GM23338 (cell line): Measurements from ENCODE around the gene RAMP1.

Experiments
- CREB1 ChIP-seq: fragments of 250-450 bp; sonication (Bioruptor Pico); IDR thresholded peaks from 2 replicates; pipeline ENCODE4 v1.5.0; 2020; ENCODE audit warnings: low read depth, mild to moderate bottlenecking, moderate library complexity
- CTCF ChIP-seq, 2 experiments: fragments of 200-600 bp in 1 of 2; sonication (generic) in 1 of 2; conservative IDR thresholded peaks; 2 replicates each; pipeline versions ENCODE4 v1.5.1 to v1.6.1; 2016 to 2017; ENCODE audit warnings: antibody characterized with exemption in 2 of 2, low read depth in 2 of 2, mild to moderate bottlenecking in 2 of 2, moderate library complexity in 1 of 2
- ETS1 ChIP-seq: IDR thresholded peaks from 2 replicates; pipeline ENCODE4 v1.6.1; 2016; ENCODE audit warnings: antibody characterized with exemption
- EZH2 ChIP-seq: fragments of 200-600 bp; sonication (generic); IDR thresholded peaks from one replicate; pipeline ENCODE4 v1.8.0; 2017; ENCODE audit warnings: antibody characterized with exemption, mild to moderate bottlenecking, low read depth; ENCODE audit not compliant: unreplicated experiment
- EZH2phosphoT487 ChIP-seq: fragments of 200-600 bp; sonication (generic); IDR thresholded peaks from one replicate; pipeline ENCODE4 v1.8.1; 2018; ENCODE audit warnings: antibody characterized with exemption; ENCODE audit not compliant: unreplicated experiment
- POLR2AphosphoS5 ChIP-seq: IDR thresholded peaks from 2 replicates; pipeline ENCODE4 v1.6.1; 2016; ENCODE audit warnings: antibody characterized with exemption, low read depth
- REST ChIP-seq: IDR thresholded peaks from one replicate; pipeline ENCODE4 v1.6.1; 2018; ENCODE audit warnings: antibody characterized with exemption; ENCODE audit not compliant: unreplicated experiment
- ZNF114 ChIP-seq: fragments of 250-450 bp; sonication (Bioruptor Pico); IDR thresholded peaks from 2 replicates; pipeline ENCODE4 v1.5.0; 2020; ENCODE audit warnings: mild to moderate bottlenecking, moderate library complexity

- no peak for TF ChIP-seq ETS1
- TF ChIP-seq CTCF (conservative IDR thresholded peaks at IDR 0.05; ENCODE audit: low read depth in 2 of 2) = no peak
- no peak for TF ChIP-seq EZH2
- TF ChIP-seq CREB1 (CRISPR knock-in tag) = no peak
- TF ChIP-seq REST = peak; percentile 78
- TF ChIP-seq POLR2AphosphoS5 = no peak
- no peak for TF ChIP-seq EZH2phosphoT487
- TF ChIP-seq ZNF114 = no peak
Observed at GRCh38 chr2:237927135-237927534, 67.7 kb downstream of the RAMP1 start.
